HUDEP-2 (cell line): ENCODE measurements around the gene BAZ2A.

Experiments used
- DNase-seq, 76 experiments: peaks; one replicate each; lab custom pipeline; 2025; ENCODE audit not compliant: unreplicated experiment in 76 of 76; lab: John Stamatoyannopoulos, UW

BAZ2A gene

GRCh38 chr12:56635806-56636674, 5.9 kb upstream of the BAZ2A start:
- DNase-seq: peak in 72 of 76 experiments; percentile 19 to 94 (median 80)

GRCh38 chr12:56634837-56635791, 5.0 kb upstream of the BAZ2A start:
- peak in 67 of 76 experiments; percentile 8 to 74 (median 56) for DNase-seq

- peak in 2 of 76 experiments; percentile 9 to 15 for DNase-seq
These were observed 4.2 kb upstream of the BAZ2A start for GRCh38 chr12:56634242-56634836.

GRCh38 chr12:56633468-56634241, 3.5 kb upstream of the BAZ2A start:
- no peak for DNase-seq

GRCh38 chr12:56632701-56633467, 2.8 kb upstream of the BAZ2A start:
- no peak for DNase-seq

GRCh38 chr12:56631790-56632700, 1.9 kb upstream of the BAZ2A start:
- DNase-seq: peak in 50 of 76 experiments; percentile 10 to 66 (median 46)

GRCh38 chr12:56629459-56630179, 507 bp downstream of the BAZ2A start:
- peak in 1 of 76 experiments; percentile 13 for DNase-seq

GRCh38 chr12:56628671-56629458, 1.3 kb downstream of the BAZ2A start:
- DNase-seq: peak in 13 of 76 experiments; percentile 6 to 33 (median 15)

GRCh38 chr12:56626701-56627100, 3.4 kb downstream of the BAZ2A start:
- DNase-seq: no peak

GRCh38 chr12:56622535-56622934, 7.6 kb downstream of the BAZ2A start:
- no peak for DNase-seq

GRCh38 chr12:56616925-56617324, 13.2 kb downstream of the BAZ2A start:
- DNase-seq: peak in 12 of 76 experiments; percentile 1 to 31 (median 22)

- no peak for DNase-seq
These were observed 13.9 kb downstream of the BAZ2A start for GRCh38 chr12:56616244-56616643.

- no peak for DNase-seq
These were observed 15.5 kb downstream of the BAZ2A start for GRCh38 chr12:56614627-56615026.

- no peak for DNase-seq
These were observed 25.8 kb downstream of the BAZ2A start for GRCh38 chr12:56604355-56604754.

- DNase-seq: no peak
These were observed 27.9 kb downstream of the BAZ2A start for GRCh38 chr12:56602239-56602638.

GRCh38 chr12:56601503-56601902, 28.6 kb downstream of the BAZ2A start:
- peak in 19 of 76 experiments; percentile 6 to 34 (median 14) for DNase-seq

- DNase-seq: no peak
These were observed 29.4 kb downstream of the BAZ2A start for GRCh38 chr12:56600753-56601152.
